DMS153 (cell line): Measurements from ENCODE around the gene SEZ6.
"Not testable (repeated sequence)": the region's sequence is repeated elsewhere in the genome, so short reads cannot be mapped to it uniquely, and the experiment has no call there.

ENCODE experiments used
- DNase-seq: peaks from one replicate; lab custom pipeline; 2025; lab: John Stamatoyannopoulos, UW

Gene SEZ6

DNA sequence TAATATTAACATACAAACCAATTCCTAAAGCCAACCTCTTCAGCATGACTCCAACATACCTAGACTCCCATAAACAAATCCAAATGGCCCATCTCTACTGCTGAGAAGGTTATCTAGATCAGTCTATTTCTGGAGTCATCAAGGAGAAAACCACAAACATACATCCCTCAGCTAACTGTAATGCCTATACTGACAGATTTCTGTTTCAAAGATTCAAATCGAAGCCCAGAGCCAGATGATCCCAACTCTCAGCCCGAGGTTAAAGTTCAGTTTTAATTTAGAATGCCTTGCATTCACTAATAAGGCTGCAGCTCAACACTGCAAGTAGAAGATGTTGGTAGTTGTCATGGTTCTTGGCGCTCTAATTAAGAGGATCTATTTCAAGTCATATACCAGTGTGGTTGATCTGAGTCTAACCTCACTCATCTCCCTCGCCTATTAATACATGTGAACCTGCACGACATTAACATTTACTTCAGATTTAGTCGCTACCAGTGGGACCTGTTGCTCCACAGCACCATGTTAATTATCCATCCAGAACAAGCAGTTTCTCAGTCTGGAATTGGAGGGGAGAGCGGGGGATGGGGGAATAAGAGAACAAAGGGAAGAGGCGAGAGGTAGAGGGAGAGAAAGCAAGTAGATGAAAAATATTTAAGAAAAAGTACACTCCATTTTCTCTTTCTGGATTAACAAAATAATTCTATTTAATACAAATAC, 69.9 kb downstream of the SEZ6 start:
- DNase-seq = no peak

DNA sequence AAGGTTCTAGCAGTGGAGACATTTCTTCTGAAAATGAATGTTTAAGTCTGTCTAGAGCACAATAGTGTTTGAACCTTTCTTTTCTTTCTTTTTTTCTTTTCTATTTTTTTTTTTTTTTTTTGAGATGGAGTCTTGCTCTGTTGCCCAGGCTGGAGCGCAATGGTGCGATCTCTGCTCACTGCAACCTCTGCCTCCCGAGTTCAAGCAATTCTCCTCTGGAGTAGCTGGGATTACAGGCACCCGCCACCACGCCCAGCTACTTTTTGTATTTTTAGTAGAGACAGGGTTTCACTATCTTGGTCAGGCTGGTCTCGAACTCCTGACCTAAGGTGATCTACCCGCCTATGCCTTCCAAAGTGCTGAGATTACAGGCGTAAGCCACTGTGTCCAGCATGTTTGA, 71.3 kb downstream of the SEZ6 start:
- DNase-seq = not testable (repeated sequence)

- DNase-seq = no peak
These were observed 76.0 kb downstream of the SEZ6 start for GRCh38 chr17:28929787-28930186.

DNA sequence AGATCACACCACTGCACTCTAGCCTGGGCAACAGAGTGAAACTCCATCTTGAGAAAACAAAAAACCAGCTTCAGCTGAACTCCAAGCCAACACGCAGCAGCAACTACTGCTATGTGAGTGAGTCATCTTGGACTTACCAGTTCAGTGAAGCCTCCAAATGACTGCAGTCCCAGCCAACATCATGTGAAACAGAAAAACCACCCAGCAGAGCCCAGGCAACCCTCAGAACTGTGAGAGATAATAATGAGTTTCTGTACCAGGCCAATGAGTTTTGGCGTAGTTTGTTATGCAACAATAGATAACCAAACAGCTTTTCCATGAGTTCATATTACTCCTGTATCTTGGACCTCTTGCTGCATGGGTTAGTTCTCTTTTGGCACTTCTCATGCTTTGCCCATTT, 77.8 kb downstream of the SEZ6 start:
- DNase-seq = no peak

DNA sequence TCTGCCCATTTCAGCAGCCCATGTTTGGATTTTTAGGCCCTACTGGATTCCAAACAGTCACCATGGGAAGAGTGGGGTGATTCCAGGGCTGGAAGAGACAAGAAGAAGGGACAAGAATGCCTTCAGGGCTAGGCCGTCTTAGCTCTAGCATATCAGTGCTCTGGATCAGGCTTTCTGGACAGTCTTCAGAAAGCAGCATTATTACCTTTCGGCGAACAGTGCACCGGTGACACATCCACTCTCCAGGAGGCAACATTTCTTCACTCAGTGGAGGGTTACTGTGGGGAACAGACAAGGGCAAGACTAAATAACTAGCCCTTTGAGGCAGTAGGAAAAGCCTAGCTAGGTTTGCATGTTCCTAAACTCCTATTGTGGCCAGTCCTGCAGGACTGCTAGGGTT, 79.0 kb downstream of the SEZ6 start:
- DNase-seq = no peak

GRCh38 chr17:28926366-28926765, 79.5 kb downstream of the SEZ6 start:
- no peak for DNase-seq

DNA sequence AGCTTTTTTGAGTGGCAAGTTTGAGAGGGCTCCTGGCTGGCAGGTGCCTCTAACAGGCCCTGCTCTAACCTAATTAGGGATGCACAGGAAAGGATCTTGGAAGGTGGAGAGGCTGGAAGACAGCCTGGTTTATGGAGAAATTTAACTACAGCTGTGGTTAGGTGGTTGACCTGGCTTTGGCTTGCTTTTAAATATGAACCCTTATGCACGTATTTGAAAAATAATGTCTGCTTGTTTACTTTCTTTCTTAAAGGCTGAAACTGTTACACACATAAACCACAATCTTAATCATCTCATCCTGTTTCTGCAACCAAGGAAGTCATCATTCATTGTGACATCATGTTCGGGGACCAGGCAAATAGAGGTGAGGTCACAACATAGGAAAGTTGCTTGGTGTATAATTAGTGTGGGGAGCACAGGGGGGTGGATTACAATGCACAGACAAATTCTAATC, 79.9 kb downstream of the SEZ6 start:
- peak; percentile 32 for DNase-seq

- no peak for DNase-seq
These were observed 85.6 kb downstream of the SEZ6 start for GRCh38 chr17:28920201-28920600.

- DNase-seq = no peak
These were observed 87.5 kb downstream of the SEZ6 start for GRCh38 chr17:28918295-28918694.

- no peak for DNase-seq
These were observed 88.4 kb downstream of the SEZ6 start for GRCh38 chr17:28917465-28917864.

DNA sequence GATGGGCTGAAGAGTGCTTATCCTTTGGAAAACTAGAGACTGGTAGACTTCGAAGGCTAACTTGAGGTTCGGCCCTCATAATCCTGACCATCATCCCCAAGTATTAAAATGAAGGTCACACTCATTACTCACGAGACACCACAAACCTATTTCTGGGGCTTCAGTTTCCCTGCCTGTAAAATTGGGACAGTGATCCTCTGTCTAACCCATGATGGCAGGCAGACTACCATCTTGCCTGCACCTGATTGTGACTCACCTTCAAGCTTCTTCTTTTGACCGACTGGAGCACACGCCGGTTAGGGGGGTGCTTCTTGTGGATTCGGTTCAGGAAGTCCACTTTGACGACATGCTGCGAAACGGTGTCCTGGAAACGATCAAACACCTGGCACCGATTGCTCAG, 88.8 kb downstream of the SEZ6 start:
- DNase-seq = no peak

DNA sequence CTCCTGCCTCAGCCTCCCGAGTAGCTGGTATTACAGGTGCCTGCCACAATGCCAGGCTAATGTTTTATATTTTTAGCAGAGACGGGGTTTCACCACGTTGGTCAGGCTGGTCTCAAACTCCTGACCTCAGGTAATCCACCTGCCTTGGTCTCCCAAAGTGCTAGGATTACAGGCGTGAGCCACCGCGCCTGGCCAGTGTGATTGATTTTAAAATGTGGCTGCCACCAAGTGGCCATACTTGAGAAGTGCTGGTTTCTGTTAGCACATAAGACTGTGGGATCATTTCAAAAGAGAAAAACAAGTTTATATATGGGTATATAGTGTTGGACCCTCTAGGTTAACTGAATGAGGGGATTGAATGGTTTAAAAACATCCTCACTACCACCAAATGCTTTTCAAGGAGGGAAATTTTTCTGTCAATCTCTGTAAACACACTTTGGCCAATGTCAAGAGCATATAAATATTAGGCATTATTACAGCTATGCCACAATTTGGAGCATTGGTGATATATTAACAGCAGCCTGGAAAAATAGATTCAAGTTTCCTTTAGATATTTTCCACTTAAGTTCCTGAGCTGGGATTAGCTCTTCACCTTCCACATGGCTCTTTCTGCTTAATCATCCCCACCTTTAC, 89.4 kb downstream of the SEZ6 start:
- no peak for DNase-seq

GRCh38 chr17:28912938-28913333, 92.9 kb downstream of the SEZ6 start:
- DNase-seq = no peak

GRCh38 chr17:28912281-28912937, 93.4 kb downstream of the SEZ6 start:
- no peak for DNase-seq

DNA sequence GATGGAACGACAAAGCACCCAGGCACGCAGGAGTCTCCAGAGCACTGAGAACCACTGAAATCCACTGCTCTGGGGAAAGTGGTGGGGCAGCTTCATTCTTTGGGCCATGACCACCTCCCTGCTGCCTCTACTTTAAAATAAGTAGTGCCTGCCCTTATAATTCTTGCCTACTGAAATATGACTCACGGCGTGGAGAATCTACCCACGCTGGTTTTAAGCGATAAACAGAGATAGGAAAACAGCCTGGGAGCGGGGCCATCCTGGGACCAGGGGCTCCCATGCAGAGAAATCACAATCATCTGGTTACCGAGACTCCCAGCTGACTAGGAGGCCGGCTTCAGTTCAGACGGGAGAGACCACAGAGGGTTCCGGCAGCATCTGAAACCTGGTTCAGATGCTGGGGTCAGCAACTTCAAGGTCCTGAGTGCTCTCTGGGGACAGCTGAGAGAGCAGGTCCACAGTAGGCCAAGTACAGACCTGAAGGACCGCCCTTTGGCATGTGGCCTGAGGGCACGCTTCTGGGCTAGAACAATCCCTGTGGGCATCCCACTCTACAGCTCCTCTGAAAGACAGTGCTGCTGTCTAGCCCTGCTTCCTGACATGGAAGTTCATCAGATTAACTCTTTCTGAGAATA, 94.3 kb downstream of the SEZ6 start:
- no peak for DNase-seq

DNA sequence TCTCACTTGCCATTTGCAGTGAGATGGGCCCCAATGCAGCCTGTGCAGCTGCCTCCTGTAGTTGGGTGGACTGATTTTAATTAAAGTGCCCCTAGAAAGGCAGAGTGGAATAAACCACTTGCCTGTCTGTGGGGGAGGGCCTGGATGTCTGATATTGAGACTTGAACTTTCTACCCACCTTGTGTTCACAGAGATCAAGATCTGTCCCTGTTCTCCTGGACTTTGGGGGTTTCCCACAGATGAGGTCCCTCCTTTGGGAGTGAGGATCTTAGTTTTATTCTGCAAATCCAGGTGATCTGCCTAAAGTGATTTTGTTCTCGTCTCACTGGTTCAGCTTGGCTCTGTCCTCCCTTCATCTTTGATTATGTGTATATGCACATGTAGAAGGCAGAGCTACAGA, 95.3 kb downstream of the SEZ6 start:
- no peak for DNase-seq

DNA sequence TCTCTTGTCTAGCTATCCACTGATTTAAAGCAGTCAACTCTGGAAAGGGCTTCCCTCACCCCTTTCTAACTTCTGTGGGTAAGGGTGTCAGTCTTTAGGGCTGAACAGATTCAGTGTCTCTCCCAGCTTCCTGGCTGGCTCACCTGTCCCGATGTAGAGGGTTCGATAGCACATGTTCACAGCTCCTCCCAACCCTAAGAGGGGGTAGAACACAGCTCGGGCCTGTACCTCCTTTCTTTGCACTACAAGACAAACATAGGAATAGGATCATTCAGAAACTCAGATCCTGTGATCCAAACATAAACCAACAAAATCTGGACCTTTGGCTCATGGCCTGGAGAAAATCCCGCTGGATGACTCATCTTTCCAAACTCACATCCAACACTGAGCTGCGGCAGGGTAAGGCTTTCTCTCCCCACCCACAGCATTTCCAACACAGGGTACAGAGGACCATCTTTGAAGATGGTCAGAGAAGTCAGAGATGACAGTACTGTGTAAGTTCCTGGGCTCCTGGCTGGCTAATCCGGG, 97.1 kb downstream of the SEZ6 start:
- no peak for DNase-seq

DNA sequence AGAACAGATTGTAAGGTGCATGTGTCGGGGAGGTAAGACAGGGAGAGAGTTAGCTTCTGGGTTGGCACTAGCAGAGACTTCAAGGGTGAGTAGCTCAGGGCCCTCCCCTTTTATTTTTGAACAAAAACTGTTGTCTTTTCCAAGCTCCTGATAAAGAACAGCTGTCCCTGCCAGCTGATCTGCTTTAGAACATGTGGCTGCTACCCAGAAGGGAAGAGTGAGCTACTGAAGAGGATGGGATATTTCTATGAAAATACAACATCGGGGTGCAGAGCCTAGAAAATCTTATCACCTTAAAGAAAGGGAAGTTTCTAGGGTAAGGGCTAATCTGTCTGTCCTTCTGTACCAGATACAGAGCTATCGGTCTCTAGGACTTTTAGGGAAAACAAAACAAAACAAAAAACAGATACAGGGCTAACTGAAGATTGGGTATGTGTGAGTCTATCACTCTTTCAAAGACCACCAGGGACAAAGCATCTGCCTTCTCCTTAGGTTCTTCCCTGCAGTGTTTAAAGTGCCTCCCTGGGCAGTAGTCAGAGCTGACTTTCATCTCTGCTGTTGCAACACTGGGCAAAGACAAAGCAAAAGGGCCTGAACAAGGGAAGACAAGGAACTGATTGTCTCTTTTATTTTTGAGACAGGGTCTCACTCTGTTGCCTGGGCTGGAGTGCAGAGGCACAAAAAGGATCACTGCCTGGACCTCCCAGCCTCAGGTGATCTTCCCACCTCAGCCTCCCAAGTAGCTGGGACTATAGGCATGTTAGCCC, 97.9 kb downstream of the SEZ6 start:
- DNase-seq = no peak

GRCh38 chr17:28906706-28907438, 99.0 kb downstream of the SEZ6 start:
- DNase-seq = no peak

- no peak for DNase-seq
These were observed 99.6 kb downstream of the SEZ6 start for GRCh38 chr17:28906276-28906675.
